Measurements from ENCODE around the gene BCAR3. TPM values are rescaled to one million over a fixed set of nuclear protein-coding genes. Genes with fewer than 3 reads are reported as not detected.

Gene BCAR3
- total RNA-seq, 1 experiment from 2014 or later: 33.9 TPM

DNA sequence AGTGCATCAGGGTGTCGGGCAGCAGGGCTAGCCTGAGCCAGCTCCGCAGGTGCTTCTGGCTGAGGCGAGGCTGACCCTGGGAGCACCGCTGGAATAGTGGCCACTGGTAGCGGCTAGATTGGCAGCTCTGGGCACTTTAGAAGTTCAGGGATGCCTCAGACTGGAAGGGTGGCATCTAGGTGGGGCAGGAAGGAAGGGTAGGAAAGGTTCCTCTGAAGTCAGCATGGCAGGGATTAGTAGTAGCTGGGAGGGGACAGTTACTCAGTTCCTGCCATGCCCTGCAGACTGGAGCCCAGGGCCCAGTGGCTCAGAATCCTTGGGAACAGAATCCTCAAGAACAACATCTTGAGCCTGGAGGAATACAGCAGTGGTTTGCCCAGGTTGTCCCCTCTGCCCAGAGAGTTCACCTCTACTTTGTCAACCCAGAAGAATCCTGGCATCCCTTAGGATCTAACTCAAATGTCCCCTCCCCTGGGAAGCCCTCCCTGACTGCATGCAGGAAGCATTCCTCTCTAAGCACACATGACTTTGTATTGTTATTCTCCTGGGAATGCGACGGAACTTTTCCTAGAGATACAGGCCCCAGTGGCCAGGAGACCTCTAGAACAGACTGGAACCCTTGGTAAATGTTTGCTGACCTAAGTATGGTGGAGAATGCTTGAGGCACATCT, 39.5 kb upstream of the BCAR3 start:
- intact Hi-C loops (cut with micrococcal nuclease; ENCODE audit: unreplicated experiment): no loop called here
- H3K4me1 ChIP-seq (ENCODE audit: control insufficient read depth, insufficient read depth, low read length): peaks cover 9% of the 10 kb centered on the region

GRCh38 chr1:93717640-93718039, 36.0 kb upstream of the BCAR3 start:
- CTCF ChIA-PET: interaction anchor here (0.7 kb wide), 1 partner anchor 13 kb away, joined by 6 read pairs; no protein-coding TSS in a partner anchor
- no peaks in the 10 kb centered on the region for H3K27me3 ChIP-seq (ENCODE audit: control insufficient read depth, insufficient read depth, low read length)

More for the DNA sequence above, 39.5 kb upstream of the BCAR3 start:
- H3K36me3 ChIP-seq (ENCODE audit: control insufficient read depth, insufficient read depth, low read length): no peaks in the 10 kb centered on the region; the same call in 1 of the 2 replicates
- no TSS peak for BruUV-seq (replicated peaks)
- CTCF ChIA-PET: no interaction called here
- POLR2A ChIA-PET: no interaction called here
- no peaks in the 10 kb centered on the region for H3K9me3 ChIP-seq (ENCODE audit: control insufficient read depth, insufficient read depth, low read depth, low read length)
- H3K4me3 ChIP-seq (ENCODE audit: low read depth in 2 of 2, low read length in 2 of 2): no peak overlapping the region
- DNase-seq (ENCODE audit: low read depth, low spot score) (no peak), ATAC-seq (no peak)
- H3K27me3 ChIP-seq (ENCODE audit: control insufficient read depth, insufficient read depth, low read length): no peaks in the 10 kb centered on the region
- TF ChIP-seq REST (IDR thresholded peaks at IDR 0.05; ENCODE audit: insufficient read depth in 1 of 2, low read depth in 2 of 2, low read length in 1 of 2) (no peak), POLR2AphosphoS5 (IDR thresholded peaks at IDR 0.05; ENCODE audit: low read depth, low read length) (no peak), SIN3A (IDR thresholded peaks at IDR 0.05; ENCODE audit: borderline replicate concordance, insufficient read depth, low read depth, low read length) (no peak), TCF7L2 (IDR thresholded peaks at IDR 0.05; ENCODE audit: low read depth, low read length) (no peak)
- TF ChIP-seq, protein P1, sequence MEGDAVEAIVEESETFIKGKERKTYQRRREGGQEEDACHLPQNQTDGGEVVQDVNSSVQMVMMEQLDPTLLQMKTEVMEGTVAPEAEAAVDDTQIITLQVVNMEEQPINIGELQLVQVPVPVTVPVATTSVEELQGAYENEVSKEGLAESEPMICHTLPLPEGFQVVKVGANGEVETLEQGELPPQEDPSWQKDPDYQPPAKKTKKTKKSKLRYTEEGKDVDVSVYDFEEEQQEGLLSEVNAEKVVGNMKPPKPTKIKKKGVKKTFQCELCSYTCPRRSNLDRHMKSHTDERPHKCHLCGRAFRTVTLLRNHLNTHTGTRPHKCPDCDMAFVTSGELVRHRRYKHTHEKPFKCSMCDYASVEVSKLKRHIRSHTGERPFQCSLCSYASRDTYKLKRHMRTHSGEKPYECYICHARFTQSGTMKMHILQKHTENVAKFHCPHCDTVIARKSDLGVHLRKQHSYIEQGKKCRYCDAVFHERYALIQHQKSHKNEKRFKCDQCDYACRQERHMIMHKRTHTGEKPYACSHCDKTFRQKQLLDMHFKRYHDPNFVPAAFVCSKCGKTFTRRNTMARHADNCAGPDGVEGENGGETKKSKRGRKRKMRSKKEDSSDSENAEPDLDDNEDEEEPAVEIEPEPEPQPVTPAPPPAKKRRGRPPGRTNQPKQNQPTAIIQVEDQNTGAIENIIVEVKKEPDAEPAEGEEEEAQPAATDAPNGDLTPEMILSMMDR (IDR thresholded peaks at IDR 0.05): no peak
- in situ Hi-C loops (cut with HindIII; ENCODE audit: low pct_unique_long_range_greater_than_20kb, low sequenced_read_pairs): no loop called here
- peak overlapping the region; percentile 29; the same call in 1 of the 2 replicates for H3K27ac ChIP-seq (ENCODE audit: low read length)

More at GRCh38 chr1:93717640-93718039, 36.0 kb upstream of the BCAR3 start:
- intact Hi-C loops (cut with micrococcal nuclease; ENCODE audit: unreplicated experiment) (no loop called here), in situ Hi-C loops (cut with HindIII; ENCODE audit: low pct_unique_long_range_greater_than_20kb, low sequenced_read_pairs) (no loop called here)
- H3K36me3 ChIP-seq (ENCODE audit: control insufficient read depth, insufficient read depth, low read length): no peaks in the 10 kb centered on the region
- H3K4me1 ChIP-seq (ENCODE audit: control insufficient read depth, insufficient read depth, low read length): peaks cover 5% of the 10 kb centered on the region
- H3K4me3 ChIP-seq (ENCODE audit: low read depth in 2 of 2, low read length in 2 of 2): no peak overlapping the region
- DNase-seq (ENCODE audit: low read depth, low spot score) (no peak), ATAC-seq (no peak)
- H3K27ac ChIP-seq (ENCODE audit: low read length): no peak overlapping the region
- no peaks in the 10 kb centered on the region for H3K9me3 ChIP-seq (ENCODE audit: control insufficient read depth, insufficient read depth, low read depth, low read length)
- BruUV-seq (replicated peaks): no TSS peak
- POLR2A ChIA-PET: no interaction called here
- TF ChIP-seq, protein P1 (IDR thresholded peaks at IDR 0.05): no peak
- TF ChIP-seq TCF7L2 (IDR thresholded peaks at IDR 0.05; ENCODE audit: low read depth, low read length) (no peak), REST (IDR thresholded peaks at IDR 0.05; ENCODE audit: insufficient read depth in 1 of 2, low read depth in 2 of 2, low read length in 1 of 2) (no peak), POLR2AphosphoS5 (IDR thresholded peaks at IDR 0.05; ENCODE audit: low read depth, low read length) (no peak), SIN3A (IDR thresholded peaks at IDR 0.05; ENCODE audit: borderline replicate concordance, insufficient read depth, low read depth, low read length) (no peak)

Data from Panc1 (cell line).